ENCODE results near the gene C1orf141. TPM values are rescaled to one million over a fixed set of nuclear protein-coding genes. Genes with fewer than 3 reads are reported as not detected.

Gene C1orf141
- total and polyA plus RNA-seq, 4 donors: not detected

GRCh38 chr1:67114162-67114561 is 20.6 kb downstream of the C1orf141 start:
- WGBS: 63% methylated on average over 2 of the region's 2 CpGs
- H3K9me3 ChIP-seq (ENCODE audit: control insufficient read depth in 4 of 4, low read length in 3 of 4): no peaks in the 10 kb centered on the region
- DNase-seq (ENCODE audit: low spot score): no peak

GRCh38 chr1:67110352-67110751 is 24.4 kb downstream of the C1orf141 start:
- no peaks in the 10 kb centered on the region for H3K27me3 ChIP-seq (ENCODE audit: control insufficient read depth in 4 of 4, insufficient read depth in 4 of 4, low read length in 3 of 4)
- WGBS: 41% methylated on average over 2 of the region's 2 CpGs
- H3K4me3 ChIP-seq (ENCODE audit: low read depth in 1 of 3, low read length in 3 of 3): no peak overlapping the region
- TF ChIP-seq RXRA (IDR thresholded peaks at IDR 0.05) (no peak), ZBTB33 (IDR thresholded peaks at IDR 0.05) (no peak), HNF4A (conservative IDR thresholded peaks at IDR 0.05) (no peak), TAF1 (conservative IDR thresholded peaks at IDR 0.05) (no peak), SP1 (IDR thresholded peaks at IDR 0.05) (no peak), YY1 (IDR thresholded peaks at IDR 0.05) (no peak), ATF3 (IDR thresholded peaks at IDR 0.05) (no peak)
- H3K27ac ChIP-seq (ENCODE audit: low read depth in 1 of 2, low read length in 2 of 2): no peak overlapping the region
- H3K36me3 ChIP-seq (ENCODE audit: control insufficient read depth in 4 of 4, insufficient read depth in 3 of 4, low read depth in 1 of 4, low read length in 3 of 4): no peaks in the 10 kb centered on the region
- H3K4me1 ChIP-seq (ENCODE audit: control insufficient read depth in 4 of 4, insufficient read depth in 4 of 4, low read length in 3 of 4): no peaks in the 10 kb centered on the region
- no peaks in the 10 kb centered on the region for H3K9me3 ChIP-seq (ENCODE audit: control insufficient read depth in 4 of 4, low read length in 3 of 4)
- no peak for DNase-seq (ENCODE audit: low spot score)
- no peak overlapping the region for H3K9ac ChIP-seq (ENCODE audit: low read depth in 1 of 2, low read length in 2 of 2)

More at GRCh38 chr1:67114162-67114561, 20.6 kb downstream of the C1orf141 start:
- Histone ChIP-seq H3K27ac (ENCODE audit: low read depth in 1 of 2, low read length in 2 of 2) (no peak overlapping the region), H3K4me3 (ENCODE audit: low read depth in 1 of 3, low read length in 3 of 3) (no peak overlapping the region), H3K27me3 (ENCODE audit: control insufficient read depth in 4 of 4, insufficient read depth in 4 of 4, low read length in 3 of 4) (no peaks in the 10 kb centered on the region), H3K4me1 (ENCODE audit: control insufficient read depth in 4 of 4, insufficient read depth in 4 of 4, low read length in 3 of 4) (no peaks in the 10 kb centered on the region), H3K36me3 (ENCODE audit: control insufficient read depth in 4 of 4, insufficient read depth in 3 of 4, low read depth in 1 of 4, low read length in 3 of 4) (no peaks in the 10 kb centered on the region), H3K9ac (ENCODE audit: low read depth in 1 of 2, low read length in 2 of 2) (no peak overlapping the region)
- TF ChIP-seq RXRA (IDR thresholded peaks at IDR 0.05) (no peak), FOXA1 (IDR thresholded peaks at IDR 0.05) (no peak), SP1 (IDR thresholded peaks at IDR 0.05) (no peak), EGR1 (IDR thresholded peaks at IDR 0.05; ENCODE audit: low read depth in 2 of 2) (no peak), CTCF (IDR thresholded peaks at IDR 0.05; ENCODE audit: low read depth, low read length, missing input control) (no peak), ZBTB33 (IDR thresholded peaks at IDR 0.05) (no peak), FOXA2 (IDR thresholded peaks at IDR 0.05) (no peak), HNF4G (IDR thresholded peaks at IDR 0.05) (no peak), GABPA (IDR thresholded peaks at IDR 0.05 in 1 of 2, conservative IDR thresholded peaks at IDR 0.05 in 1 of 2) (no peak), MAX (IDR thresholded peaks at IDR 0.05) (no peak), RAD21 (IDR thresholded peaks at IDR 0.05) (no peak)

All from liver (tissue), 9 donors.